DMS153 treated with DMSO at 0.1 percent for 48 hours (cell line): Measurements from ENCODE around the gene ZNF567.

Experiments used
- DNase-seq: peaks from one replicate; lab custom pipeline; 2025; ENCODE audit not compliant: unreplicated experiment; lab: John Stamatoyannopoulos, UW

The ZNF567 gene

DNA sequence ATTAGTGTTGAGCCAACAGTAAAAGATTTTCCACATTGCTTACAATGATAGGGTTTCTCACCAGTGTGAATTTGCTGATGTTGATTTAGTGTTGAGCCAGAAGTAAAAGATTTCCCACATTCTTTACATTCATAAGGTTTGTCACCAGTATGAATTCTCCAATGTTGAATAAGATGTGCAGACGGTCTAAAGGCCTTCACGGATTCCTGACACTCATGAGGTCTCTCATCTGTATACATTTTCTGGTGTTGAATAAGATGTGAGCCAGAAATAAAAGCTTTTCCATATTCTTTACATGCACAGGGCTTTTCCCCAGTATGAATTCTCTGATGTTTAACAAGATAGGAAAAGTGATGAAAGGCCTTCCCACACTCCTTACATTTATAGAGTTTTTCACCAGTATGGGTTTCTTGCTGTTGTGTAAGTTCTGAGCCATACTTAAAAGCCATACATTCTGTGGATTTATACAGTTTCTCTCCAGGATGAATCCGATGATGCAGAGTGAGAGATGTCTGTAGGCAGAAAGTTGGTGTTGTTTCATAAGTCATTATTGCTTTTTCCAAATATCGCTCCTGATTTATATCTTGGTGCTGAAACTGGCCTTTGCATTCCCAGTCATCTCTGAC, 62.8 kb downstream of the ZNF567 start:
- no peak for DNase-seq
